ENCODE data around the gene CDT1. TPM values are rescaled to one million over a fixed set of nuclear protein-coding genes. Genes with fewer than 3 reads are reported as not detected.

Gene CDT1
- total and polyA plus RNA-seq, 9 donors = 0.18 to 3.2 (median 0.95) TPM; not detected in 1

DNA sequence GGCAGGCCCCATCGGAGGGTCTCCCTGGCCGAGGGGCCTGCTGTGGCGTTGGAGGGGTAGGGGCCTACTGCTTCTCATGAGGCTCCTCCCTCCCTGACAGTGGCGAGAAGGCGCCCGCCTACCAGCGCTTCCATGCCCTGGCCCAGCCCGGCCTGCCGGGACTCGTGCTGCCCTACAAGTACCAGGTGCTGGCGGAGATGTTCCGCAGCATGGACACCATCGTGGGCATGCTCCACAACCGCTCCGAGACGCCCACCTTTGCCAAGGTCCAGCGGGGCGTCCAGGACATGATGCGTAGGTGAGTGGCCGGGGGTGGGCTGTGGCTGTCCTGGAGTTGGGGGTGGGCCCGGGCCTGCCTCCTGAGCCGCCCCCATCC is 1.7 kb downstream of the CDT1 start:
- intact Hi-C loops (cut with DNase I) = no loop called here
- H3K27me3 ChIP-seq = no peaks in the 10 kb centered on the region
- no peak for DNase-seq
- WGBS, 3 donors = 70 to 83% (median 77%) methylated on average over 14 to 22 of the region's 22 CpGs
- H3K4me3 ChIP-seq = no peak overlapping the region
- H3K4me1 ChIP-seq (ENCODE audit: insufficient read depth) = peaks cover 4% of the 10 kb centered on the region
- no peaks in the 10 kb centered on the region for H3K9me3 ChIP-seq
- no peaks in the 10 kb centered on the region for H3K36me3 ChIP-seq
- no peak overlapping the region for H3K27ac ChIP-seq
- TF ChIP-seq, protein P1, sequence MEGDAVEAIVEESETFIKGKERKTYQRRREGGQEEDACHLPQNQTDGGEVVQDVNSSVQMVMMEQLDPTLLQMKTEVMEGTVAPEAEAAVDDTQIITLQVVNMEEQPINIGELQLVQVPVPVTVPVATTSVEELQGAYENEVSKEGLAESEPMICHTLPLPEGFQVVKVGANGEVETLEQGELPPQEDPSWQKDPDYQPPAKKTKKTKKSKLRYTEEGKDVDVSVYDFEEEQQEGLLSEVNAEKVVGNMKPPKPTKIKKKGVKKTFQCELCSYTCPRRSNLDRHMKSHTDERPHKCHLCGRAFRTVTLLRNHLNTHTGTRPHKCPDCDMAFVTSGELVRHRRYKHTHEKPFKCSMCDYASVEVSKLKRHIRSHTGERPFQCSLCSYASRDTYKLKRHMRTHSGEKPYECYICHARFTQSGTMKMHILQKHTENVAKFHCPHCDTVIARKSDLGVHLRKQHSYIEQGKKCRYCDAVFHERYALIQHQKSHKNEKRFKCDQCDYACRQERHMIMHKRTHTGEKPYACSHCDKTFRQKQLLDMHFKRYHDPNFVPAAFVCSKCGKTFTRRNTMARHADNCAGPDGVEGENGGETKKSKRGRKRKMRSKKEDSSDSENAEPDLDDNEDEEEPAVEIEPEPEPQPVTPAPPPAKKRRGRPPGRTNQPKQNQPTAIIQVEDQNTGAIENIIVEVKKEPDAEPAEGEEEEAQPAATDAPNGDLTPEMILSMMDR (IDR thresholded peaks at IDR 0.05) = no peak
- TF ChIP-seq POLR2A (IDR thresholded peaks at IDR 0.05) = no peak
- no peak for TF ChIP-seq EP300 (IDR thresholded peaks at IDR 0.05)

DNA sequence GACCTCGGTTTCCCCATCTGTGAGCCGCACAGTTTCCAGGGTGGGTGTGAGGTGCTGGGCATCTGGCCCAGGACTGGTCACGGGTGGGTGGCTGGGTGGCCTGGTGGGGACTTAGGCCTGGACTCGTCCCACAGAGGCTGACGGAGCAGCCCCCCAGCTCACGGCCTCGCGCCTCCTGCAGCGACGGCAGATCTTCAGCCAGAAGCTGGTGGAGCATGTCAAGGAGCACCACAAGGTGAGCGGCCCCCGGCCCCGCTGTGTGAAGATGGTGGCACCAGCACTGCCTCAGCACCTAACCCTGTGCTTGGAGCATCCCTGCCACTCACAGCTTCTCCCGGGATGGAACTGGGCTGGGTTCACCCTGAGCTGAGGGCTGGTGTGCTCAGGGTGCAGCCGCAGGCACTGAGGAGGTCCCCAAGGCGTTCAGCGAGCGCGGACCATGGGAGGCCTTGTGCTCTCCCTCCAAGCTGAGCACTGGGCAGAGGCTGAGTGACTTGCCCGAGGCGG is 2.4 kb downstream of the CDT1 start:
- H3K9me3 ChIP-seq = no peaks in the 10 kb centered on the region
- no peaks in the 10 kb centered on the region for H3K36me3 ChIP-seq
- intact Hi-C loops (cut with DNase I) = no loop called here

DNA sequence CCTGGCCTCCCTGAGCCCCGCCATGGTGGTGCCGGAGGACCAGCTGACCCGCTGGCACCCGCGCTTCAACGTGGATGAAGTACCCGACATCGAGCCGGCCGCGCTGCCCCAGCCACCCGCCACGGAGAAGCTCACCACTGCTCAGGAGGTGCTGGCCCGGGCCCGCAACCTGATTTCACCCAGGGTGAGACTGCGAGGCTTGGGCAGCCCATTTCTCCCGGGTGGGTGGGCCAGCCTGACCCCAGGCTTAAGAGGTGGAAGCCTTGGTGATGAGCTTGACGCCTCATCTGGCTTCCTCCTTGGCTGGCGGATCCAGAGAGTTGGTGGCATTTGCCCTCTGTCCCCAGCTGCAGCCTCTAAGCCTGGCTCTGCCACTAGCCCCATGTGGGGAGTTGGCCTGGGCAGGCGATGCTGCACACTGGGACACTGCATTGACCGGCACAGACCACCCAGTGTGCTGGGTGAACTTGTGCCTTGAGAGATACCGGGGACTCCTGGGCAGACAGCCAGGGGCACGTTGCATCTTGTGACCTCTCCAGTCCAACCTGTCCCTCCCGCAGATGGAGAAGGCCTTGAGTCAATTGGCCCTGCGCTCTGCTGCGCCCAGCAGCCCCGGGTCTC is 3.0 kb downstream of the CDT1 start:
- Histone ChIP-seq H3K27me3 (no peaks in the 10 kb centered on the region), H3K9me3 (no peaks in the 10 kb centered on the region), H3K36me3 (no peaks in the 10 kb centered on the region), H3K4me1 (ENCODE audit: insufficient read depth) (peaks cover 4% of the 10 kb centered on the region), H3K4me3 (no peak overlapping the region), H3K27ac (no peak overlapping the region)
- WGBS, 3 donors = 62 to 73% (median 66%) methylated on average over 27 of the region's 27 CpGs
- intact Hi-C loops (cut with DNase I) = no loop called here
- no peak for DNase-seq
- no peak for TF ChIP-seq POLR2A (IDR thresholded peaks at IDR 0.05)
- TF ChIP-seq, protein P1 (IDR thresholded peaks at IDR 0.05) = no peak
- TF ChIP-seq EP300 (IDR thresholded peaks at IDR 0.05) = no peak

More for the DNA sequence above, 2.4 kb downstream of the CDT1 start:
- TF ChIP-seq EP300 (IDR thresholded peaks at IDR 0.05) (no peak), POLR2A (IDR thresholded peaks at IDR 0.05) (no peak)
- TF ChIP-seq, protein P1 (IDR thresholded peaks at IDR 0.05) = no peak
- no peak overlapping the region for H3K27ac ChIP-seq
- no peak overlapping the region for H3K4me3 ChIP-seq
- no peak for DNase-seq
- no peaks in the 10 kb centered on the region for H3K27me3 ChIP-seq
- WGBS, 3 donors = 85 to 89% (median 88%) methylated on average over 20 to 21 of the region's 21 CpGs
- peaks cover 4% of the 10 kb centered on the region for H3K4me1 ChIP-seq (ENCODE audit: insufficient read depth)

- H3K4me1 ChIP-seq (ENCODE audit: insufficient read depth) = peaks cover 4% of the 10 kb centered on the region
- TF ChIP-seq EP300 (IDR thresholded peaks at IDR 0.05) = no peak
- TF ChIP-seq POLR2A (IDR thresholded peaks at IDR 0.05) = no peak
Observed at GRCh38 chr16:88807142-88807625, 3.6 kb downstream of the CDT1 start.

More at GRCh38 chr16:88807142-88807625, 3.6 kb downstream of the CDT1 start:
- DNase-seq = no peak
- no peaks in the 10 kb centered on the region for H3K9me3 ChIP-seq
- H3K27ac ChIP-seq = no peak overlapping the region
- intact Hi-C loops (cut with DNase I) = no loop called here
- H3K4me3 ChIP-seq = no peak overlapping the region
- H3K27me3 ChIP-seq = no peaks in the 10 kb centered on the region
- 80 to 85% (median 81%) methylated on average over 23 to 24 of the region's 24 CpGs for WGBS, 3 donors
- no peaks in the 10 kb centered on the region for H3K36me3 ChIP-seq

Data from ovary (tissue), 9 donors.